ENCODE measurements around the gene RRP8. TPM values are rescaled to one million over a fixed set of nuclear protein-coding genes. Genes with fewer than 3 reads are reported as not detected.

RRP8 gene
- 21.0 TPM for polyA plus RNA-seq (2013, experiment 1 of 2; ENCODE audit: insufficient read length)
- polyA plus RNA-seq (2013, experiment 2 of 2; ENCODE audit: insufficient read length) = 20.6 TPM

DNA sequence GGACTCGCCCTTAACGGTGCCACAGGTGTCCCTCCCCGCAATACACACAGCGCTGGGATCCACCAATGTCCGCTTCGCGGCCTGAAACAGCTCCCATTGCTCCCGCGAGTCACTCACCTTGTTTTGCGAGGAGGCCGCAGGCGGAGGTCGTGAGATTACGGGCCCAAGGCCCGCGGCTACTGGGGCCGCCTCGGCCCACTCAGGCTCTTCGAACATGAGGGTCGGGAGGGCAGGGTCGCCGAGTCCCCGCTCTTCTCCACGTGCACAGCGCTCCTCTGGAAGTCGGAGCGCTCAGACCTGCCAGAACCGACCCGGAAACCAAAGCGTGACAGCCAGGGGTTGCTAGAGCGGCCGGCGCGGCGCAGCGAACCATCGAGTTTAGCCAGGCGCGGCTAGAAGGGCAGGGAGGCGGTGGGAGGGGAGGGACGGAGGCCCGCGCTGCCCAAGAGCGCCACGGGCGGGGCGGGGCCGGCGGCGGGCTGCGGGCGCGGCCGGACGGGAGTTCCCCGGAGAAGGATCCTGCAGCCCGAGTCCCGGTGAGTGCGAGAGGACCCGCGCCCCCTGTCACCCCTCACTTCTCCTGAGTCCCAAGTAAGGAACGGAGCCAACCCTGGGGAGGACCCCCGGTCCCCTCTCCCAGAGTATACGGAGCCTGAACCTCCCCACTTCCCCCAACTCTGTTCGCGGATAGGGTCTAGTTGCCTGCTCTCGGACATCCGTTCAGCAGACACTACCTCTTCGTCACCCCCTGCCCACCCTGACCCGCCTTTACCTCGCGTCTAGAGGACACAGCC lies at the start of gene RRP8, which contains the start of gene ILK:
RRP8 (minus strand) TSS at position 330 of the 794 bp plus-strand sequence; CDS start at position 216, 114 bp downstream.
ILK (plus strand) TSS at position 488 of the 794 bp plus-strand sequence. CDS start 498 bp downstream, outside the sequence.
- peak; percentile 90 for DNase-seq

GRCh38 chr11:6653097-6653496 lies 49.7 kb upstream of the RRP8 start:
- DNase-seq = no peak

DNA sequence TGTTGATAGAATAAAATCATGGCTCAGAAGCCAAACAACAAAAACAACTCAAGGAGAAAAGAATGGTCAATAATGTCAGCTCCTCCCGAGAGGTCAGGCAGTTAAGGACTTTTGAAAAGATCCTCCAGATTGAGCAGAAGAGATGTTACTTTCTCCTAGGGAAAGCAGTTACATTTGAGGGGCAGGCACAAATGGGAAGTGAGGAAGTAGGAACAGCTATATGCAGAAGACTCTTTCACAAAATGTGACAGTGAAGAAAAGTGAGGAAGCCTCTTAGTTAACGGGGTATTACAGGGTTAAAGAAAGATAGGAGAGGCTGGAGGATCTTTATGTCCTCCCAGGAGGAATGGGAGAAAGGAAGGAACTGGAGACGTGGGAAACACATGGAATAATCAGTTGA lies 48.8 kb upstream of the RRP8 start:
- DNase-seq = no peak

GRCh38 chr11:6650980-6651379 lies 47.6 kb upstream of the RRP8 start:
- no peak for DNase-seq

- DNase-seq = no peak
Measured at GRCh38 chr11:6650104-6650503, 46.7 kb upstream of the RRP8 start.

DNA sequence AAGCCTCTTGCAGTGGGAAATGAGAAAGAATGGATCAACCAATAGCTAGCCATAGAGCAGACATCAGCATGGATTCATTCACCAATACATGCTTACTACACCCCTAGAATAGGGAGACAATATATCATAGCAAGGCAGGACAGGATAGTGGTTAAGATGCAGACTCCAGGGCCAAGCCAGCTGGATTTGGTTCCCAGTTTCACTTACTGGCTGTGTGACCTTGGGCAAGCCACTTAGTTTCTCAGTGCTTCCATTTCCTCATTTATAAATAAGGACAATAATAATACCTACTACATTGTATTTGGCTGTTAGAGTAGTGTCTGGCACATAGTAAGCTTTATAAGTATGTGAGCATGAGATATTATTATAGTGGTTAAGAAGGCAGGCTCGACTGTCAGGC lies 45.1 kb upstream of the RRP8 start:
- no peak for DNase-seq

DNA sequence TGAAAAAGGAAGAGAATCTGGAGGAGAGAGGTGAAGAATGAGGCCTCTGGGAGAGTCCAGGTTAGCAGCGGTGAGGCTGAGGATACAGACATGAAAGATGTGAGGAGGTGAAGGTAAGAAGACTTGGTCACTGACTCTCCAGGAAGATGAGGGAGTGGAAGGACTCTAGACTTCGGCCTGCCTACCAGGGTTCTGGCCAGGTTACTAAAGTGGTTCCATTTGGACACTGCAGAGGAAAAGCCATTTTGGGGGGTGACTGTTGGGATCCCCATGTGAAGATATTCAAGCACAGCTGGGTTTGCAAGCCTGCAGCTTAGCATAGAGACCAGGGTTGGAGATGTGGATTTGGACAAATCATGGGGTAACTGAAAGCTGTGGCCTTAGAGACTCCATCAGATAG lies 44.4 kb upstream of the RRP8 start:
- no peak for DNase-seq

- peak; percentile 64 for DNase-seq
Measured at GRCh38 chr11:6646918-6647679, 43.7 kb upstream of the RRP8 start.

DNA sequence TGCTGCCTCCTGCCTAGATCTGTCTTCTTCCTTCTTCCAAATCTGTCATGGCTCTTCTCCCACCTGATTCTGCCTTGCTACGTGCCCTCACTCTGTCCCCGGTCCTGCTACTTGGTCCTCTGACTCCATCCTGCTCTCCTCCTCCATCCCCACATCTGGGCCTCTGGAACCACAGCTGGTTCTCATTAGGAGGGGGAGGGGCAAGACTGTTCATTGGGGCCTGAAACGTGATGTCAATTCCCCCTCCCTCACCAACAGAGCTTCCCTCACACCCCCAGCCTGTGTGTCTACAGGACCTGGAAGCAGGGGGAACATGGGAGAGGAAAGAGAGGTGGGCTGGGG lies 43.1 kb upstream of the RRP8 start:
- DNase-seq = peak; percentile 89

GRCh38 chr11:6646071-6646470 lies 42.7 kb upstream of the RRP8 start:
- peak; percentile 73 for DNase-seq

DNA sequence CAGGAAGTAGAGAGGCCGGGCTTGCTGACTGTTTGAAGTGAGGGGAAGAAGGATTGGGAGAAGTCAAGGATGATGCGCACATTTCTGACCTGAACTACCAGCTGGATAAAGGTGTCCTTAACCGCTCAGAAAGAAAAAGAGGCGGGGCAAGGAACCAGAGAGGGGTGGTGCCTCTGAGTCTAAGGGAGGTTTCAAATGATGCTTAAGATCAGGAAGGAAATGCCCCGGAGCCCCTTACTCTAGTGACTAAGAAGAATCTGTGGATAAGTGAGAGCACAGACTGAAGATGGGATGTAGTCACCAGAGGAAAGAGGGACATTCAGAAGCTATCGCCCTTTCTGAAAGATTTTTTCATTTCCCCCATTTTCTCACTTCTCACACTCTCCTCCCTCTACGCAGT lies 39.5 kb upstream of the RRP8 start:
- no peak for DNase-seq

DNA sequence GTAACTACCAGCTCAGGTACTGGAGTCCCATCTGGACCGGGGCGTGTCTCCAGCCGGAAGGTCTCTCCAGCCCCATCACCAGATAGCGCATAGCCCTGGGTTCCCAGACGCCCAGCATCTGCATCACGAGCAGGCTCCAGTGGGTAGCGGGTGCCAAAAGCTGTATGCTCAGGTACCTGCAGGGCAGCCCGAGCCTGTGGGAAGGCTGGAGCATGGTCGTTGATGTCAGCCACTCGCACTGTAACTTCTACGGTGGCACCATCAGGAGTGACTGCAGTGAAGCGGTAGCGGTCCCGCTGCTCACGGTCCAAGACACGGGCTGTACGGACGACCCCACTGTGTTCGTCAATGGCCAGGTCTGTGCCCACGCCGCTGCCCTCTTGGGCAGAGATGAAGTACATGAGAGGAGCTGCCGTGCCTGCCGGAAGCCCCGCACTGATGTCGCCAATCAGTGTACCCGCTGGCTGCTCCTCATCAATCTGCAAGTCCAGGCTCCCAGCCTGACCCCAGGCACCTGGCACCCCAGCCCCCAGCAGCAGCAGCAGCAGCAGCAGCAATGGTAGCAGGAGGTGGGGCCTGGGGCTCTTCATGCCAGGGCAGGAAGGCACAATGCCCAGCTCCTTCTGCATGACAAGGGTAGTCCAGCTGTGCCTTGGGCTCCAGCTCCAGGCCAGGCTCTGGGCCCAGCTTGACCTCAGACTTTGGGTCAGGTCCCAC lies 37.7 kb upstream of the RRP8 start:
- no peak for DNase-seq

- DNase-seq = no peak
Measured at GRCh38 chr11:6640036-6640984, 36.9 kb upstream of the RRP8 start.

DNA sequence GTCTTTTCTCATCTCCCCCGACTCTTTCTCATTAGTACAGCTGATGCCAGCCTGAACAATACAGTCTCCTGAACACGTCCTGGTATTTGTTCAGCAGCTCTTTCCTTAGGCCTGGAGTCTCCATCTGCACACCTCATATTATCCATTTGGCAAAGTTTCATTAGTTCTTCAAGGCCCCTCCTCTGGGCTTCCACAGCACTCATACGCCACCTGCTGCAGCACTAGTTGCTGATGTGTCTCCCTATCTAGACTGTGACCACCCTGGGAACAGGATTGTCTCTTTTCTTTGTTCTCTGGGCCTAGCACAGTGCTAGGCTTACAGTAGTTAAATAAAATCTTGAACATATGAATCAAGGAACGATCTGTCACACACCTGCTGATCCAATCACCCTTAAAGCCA lies 35.0 kb upstream of the RRP8 start:
- no peak for DNase-seq

DNA sequence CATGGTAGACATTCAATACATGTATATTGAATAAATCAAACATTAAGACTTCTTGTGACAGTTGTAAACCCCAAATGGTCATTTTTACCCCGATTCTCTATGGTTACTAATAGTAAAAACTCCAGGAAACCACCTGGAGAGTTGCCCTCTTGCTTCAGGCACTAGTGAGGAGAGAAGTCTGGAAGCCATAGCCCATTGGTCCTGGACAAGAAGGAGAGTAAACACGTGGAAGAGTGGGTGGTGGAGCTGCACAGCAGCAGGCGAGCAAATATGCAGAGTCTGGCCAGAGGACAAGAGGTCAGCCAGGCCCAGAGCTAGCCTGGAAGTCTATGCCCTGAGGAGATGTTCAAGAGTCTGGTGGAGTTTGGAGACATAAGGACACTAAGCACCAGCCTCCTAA lies 34.5 kb upstream of the RRP8 start:
- DNase-seq = no peak

DNA sequence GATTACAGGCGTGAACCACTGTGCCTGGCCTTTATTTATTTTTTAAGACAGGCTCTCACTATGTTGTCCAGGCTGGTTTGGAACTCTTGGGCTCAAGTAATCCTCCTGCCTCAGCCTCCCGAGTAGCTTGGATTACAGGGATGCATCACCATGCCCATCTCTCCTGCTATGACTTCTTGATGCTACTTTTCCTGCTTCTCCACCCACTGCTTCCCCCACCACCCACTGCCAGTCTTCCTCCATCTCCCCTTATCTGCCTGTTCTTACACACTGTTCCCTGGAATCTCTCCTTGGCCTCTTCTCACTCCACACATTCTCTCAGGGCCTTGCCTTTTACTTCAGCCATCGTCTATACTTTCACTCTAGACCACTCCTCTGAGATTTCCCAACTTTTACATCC lies 33.1 kb upstream of the RRP8 start:
- no peak for DNase-seq

- no peak for DNase-seq
Measured at GRCh38 chr11:6635082-6635932, 31.9 kb upstream of the RRP8 start.

GRCh38 chr11:6634534-6634933 lies 31.1 kb upstream of the RRP8 start:
- no peak for DNase-seq

- DNase-seq = no peak
Measured at GRCh38 chr11:6633422-6634408, 30.3 kb upstream of the RRP8 start.

Measured in fibroblast of skin of scalp (primary cell).